Measurements from ENCODE around the gene TLR9.

TLR9 gene

GRCh38 chr3:52198643-52199608 is 26.5 kb downstream of the TLR9 start:
- Histone ChIP-seq H3K27ac (ENCODE audit: low read depth, low read length) (no peak overlapping the region), H3K9ac (ENCODE audit: low read length) (peak overlapping the region; percentile 42), H3K4me1 (ENCODE audit: control insufficient read depth, insufficient read depth, low read length) (peaks cover 12% of the 10 kb centered on the region), H3K36me3 (ENCODE audit: control insufficient read depth, insufficient read depth, low read length) (peaks cover 16% of the 10 kb centered on the region), H3K4me3 (ENCODE audit: low read length) (peak overlapping the region; percentile 80), H3K27me3 (ENCODE audit: control insufficient read depth, insufficient read depth, low read length) (no peaks in the 10 kb centered on the region)

DNA sequence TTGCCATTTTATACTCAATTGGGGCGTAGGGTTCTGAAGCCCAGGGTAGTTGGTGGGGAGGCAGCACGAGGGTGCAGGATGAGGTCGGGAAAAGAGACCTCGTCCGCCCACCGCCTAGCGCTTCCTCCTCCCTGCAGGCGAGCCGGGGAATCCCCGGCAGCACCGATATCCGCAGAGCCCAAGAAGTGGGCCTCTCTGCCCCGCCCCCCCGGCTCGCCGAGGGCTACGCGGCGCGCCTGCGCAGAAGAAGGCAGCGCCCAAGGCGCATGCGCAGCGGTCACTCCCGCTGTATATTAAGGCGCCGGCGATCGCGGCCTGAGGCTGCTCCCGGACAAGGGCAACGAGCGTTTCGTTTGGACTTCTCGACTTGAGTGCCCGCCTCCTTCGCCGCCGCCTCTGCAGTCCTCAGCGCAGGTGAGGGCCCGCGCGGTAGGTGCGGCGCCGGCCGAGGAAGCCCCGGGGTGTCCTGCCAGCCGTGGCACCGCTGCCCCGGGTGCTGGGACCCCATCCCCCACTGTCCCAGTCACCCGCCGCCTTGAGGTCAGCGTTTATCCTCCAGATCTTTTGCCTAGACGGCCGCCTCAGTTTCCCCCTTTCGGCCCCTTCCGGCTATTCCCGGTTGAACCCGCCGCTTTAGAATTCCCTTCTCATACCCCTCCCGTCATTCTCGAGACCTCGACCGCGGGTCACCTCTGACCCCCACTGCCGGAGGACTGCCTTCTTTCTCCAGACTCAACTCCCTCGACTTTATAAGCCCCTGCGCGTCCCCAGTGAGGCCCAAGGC is 27.4 kb downstream of the TLR9 start, which contains the start of gene ALAS1:
Gene ALAS1, plus strand, starts transcription at position 319 of the 784 bp plus-strand sequence. CDS start 1,082 bp downstream, outside the sequence.
- peaks cover 12% of the 10 kb centered on the region for H3K4me1 ChIP-seq (ENCODE audit: control insufficient read depth, insufficient read depth, low read length)
- peak within 1 kb of the TSS; percentile 69 for H3K27ac ChIP-seq (ENCODE audit: low read depth, low read length)
- H3K27me3 ChIP-seq (ENCODE audit: control insufficient read depth, insufficient read depth, low read length), result no peaks in the 10 kb centered on the region
- peaks cover 8% of the 10 kb centered on the region for H3K36me3 ChIP-seq (ENCODE audit: control insufficient read depth, insufficient read depth, low read length)
- H3K9ac ChIP-seq (ENCODE audit: low read length), result peak within 1 kb of the TSS; percentile 42
- H3K4me3 ChIP-seq (ENCODE audit: low read length), result peak within 1 kb of the TSS; percentile 80

- H3K27me3 ChIP-seq (ENCODE audit: control insufficient read depth, insufficient read depth, low read length), result no peaks in the 10 kb centered on the region
- peak overlapping the region; percentile 72 for H3K4me3 ChIP-seq (ENCODE audit: low read length)
- H3K9ac ChIP-seq (ENCODE audit: low read length), result peak overlapping the region; percentile 8
- peaks cover 12% of the 10 kb centered on the region for H3K4me1 ChIP-seq (ENCODE audit: control insufficient read depth, insufficient read depth, low read length)
- H3K36me3 ChIP-seq (ENCODE audit: control insufficient read depth, insufficient read depth, low read length), result peaks cover 2% of the 10 kb centered on the region
- peak overlapping the region; percentile 69 for H3K27ac ChIP-seq (ENCODE audit: low read depth, low read length)
Measured at GRCh38 chr3:52197499-52197841, 28.0 kb downstream of the TLR9 start.

GRCh38 chr3:52196977-52197376 is 28.5 kb downstream of the TLR9 start:
- Histone ChIP-seq H3K4me1 (ENCODE audit: control insufficient read depth, insufficient read depth, low read length) (peaks cover 12% of the 10 kb centered on the region), H3K27me3 (ENCODE audit: control insufficient read depth, insufficient read depth, low read length) (no peaks in the 10 kb centered on the region), H3K4me3 (ENCODE audit: low read length) (peak overlapping the region; percentile 72), H3K36me3 (ENCODE audit: control insufficient read depth, insufficient read depth, low read length) (no peaks in the 10 kb centered on the region), H3K9ac (ENCODE audit: low read length) (no peak overlapping the region), H3K27ac (ENCODE audit: low read depth, low read length) (no peak overlapping the region)

DNA sequence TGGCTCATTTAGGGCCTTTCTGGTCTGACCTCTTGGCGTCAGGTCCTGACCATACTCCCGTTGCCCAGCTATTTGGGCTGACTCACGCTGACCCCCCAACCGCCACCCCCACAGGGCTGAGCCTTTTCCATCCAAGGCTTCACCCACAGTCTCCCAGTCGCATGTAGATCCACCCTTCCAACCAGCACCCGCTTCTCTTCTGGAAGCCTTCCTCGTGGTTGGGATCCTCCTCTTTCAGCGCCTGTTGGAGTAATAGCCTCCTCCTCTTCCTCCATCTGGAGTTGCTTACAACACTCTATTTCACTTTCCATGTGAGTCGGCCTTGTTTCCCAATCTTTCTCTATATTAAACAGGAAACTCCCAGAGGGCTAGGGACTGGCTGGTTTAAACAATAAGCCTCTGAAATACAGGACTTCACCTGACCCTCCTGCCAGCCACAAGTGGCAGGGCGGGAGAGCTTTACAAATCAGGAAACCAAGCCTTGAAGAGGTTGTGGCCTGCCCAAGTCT is 29.6 kb downstream of the TLR9 start:
- no peaks in the 10 kb centered on the region for H3K27me3 ChIP-seq (ENCODE audit: control insufficient read depth, insufficient read depth, low read length)
- H3K9ac ChIP-seq (ENCODE audit: low read length), result no peak overlapping the region
- no peak overlapping the region for H3K27ac ChIP-seq (ENCODE audit: low read depth, low read length)
- H3K4me1 ChIP-seq (ENCODE audit: control insufficient read depth, insufficient read depth, low read length), result peaks cover 12% of the 10 kb centered on the region
- H3K36me3 ChIP-seq (ENCODE audit: control insufficient read depth, insufficient read depth, low read length), result no peaks in the 10 kb centered on the region
- no peak overlapping the region for H3K4me3 ChIP-seq (ENCODE audit: low read length)

DNA sequence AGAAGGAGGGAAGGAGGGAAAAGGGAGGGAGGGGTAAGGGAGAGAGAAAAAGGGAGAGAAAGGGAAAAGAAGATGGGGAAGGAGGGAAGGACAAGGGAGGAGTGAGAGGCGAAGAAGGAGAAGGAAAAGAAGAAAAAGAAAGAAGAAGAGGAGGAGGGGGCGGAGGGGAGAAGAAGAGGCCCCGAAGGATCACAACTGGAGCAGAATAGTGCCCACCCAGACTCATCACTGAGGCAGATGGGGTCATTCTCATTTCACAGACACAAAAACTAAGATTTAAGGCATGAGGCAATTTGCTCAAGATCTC is 30.2 kb downstream of the TLR9 start:
- Histone ChIP-seq H3K4me1 (ENCODE audit: control insufficient read depth, insufficient read depth, low read length) (peaks cover 12% of the 10 kb centered on the region), H3K27ac (ENCODE audit: low read depth, low read length) (no peak overlapping the region), H3K36me3 (ENCODE audit: control insufficient read depth, insufficient read depth, low read length) (no peaks in the 10 kb centered on the region), H3K27me3 (ENCODE audit: control insufficient read depth, insufficient read depth, low read length) (no peaks in the 10 kb centered on the region), H3K9ac (ENCODE audit: low read length) (no peak overlapping the region), H3K4me3 (ENCODE audit: low read length) (no peak overlapping the region)

DNA sequence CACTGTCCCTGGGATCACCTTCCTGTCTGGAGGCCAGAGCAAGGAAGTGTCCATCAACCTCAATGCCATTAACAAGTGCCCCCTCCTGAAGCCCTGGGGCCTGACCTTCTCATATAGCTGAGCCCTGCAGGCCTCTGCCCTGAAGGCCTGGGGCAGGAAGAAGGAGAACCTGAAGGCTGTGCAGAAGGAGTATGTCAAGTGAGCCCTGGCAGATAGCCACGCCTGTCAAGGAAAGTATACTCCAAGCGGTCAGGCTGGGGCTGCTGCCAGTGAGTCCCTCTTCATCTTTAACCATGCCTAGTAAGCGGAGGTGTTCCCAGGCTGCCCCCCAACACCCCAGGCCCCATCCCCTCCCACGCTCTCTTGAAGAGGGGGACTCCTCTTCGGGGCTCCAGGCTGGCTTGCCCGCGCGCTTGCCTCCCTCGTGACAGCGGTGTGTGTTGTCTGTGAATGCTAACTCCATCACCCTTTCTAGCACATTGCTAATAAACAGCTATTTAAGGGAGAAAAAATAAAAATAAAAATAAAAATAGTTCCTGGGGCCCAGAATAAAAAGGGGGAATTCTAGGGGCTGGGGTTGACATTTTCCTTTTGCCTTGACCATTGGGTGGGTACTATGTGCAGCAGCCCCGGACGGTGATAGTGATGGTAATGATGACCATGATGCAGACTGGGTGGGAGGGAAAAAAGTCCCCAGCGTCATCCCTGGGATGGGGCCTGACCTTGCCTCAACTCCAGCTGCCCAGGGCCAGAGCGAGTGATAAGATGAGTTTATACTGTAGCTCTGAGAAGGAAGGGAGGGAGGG is 30.8 kb downstream of the TLR9 start:
- no peaks in the 10 kb centered on the region for H3K36me3 ChIP-seq (ENCODE audit: control insufficient read depth, insufficient read depth, low read length)
- H3K27me3 ChIP-seq (ENCODE audit: control insufficient read depth, insufficient read depth, low read length), result no peaks in the 10 kb centered on the region
- peaks cover 12% of the 10 kb centered on the region for H3K4me1 ChIP-seq (ENCODE audit: control insufficient read depth, insufficient read depth, low read length)
- H3K9ac ChIP-seq (ENCODE audit: low read length), result no peak overlapping the region
- no peak overlapping the region for H3K27ac ChIP-seq (ENCODE audit: low read depth, low read length)
- H3K4me3 ChIP-seq (ENCODE audit: low read length), result no peak overlapping the region

GRCh38 chr3:52193065-52193464 is 32.4 kb downstream of the TLR9 start:
- Histone ChIP-seq H3K36me3 (ENCODE audit: control insufficient read depth, insufficient read depth, low read length) (no peaks in the 10 kb centered on the region), H3K27me3 (ENCODE audit: control insufficient read depth, insufficient read depth, low read length) (no peaks in the 10 kb centered on the region), H3K4me3 (ENCODE audit: low read length) (no peak overlapping the region), H3K4me1 (ENCODE audit: control insufficient read depth, insufficient read depth, low read length) (peaks cover 6% of the 10 kb centered on the region), H3K27ac (ENCODE audit: low read depth, low read length) (no peak overlapping the region), H3K9ac (ENCODE audit: low read length) (no peak overlapping the region)

- no peak overlapping the region for H3K4me3 ChIP-seq (ENCODE audit: low read length)
- H3K36me3 ChIP-seq (ENCODE audit: control insufficient read depth, insufficient read depth, low read length), result no peaks in the 10 kb centered on the region
- H3K4me1 ChIP-seq (ENCODE audit: control insufficient read depth, insufficient read depth, low read length), result no peaks in the 10 kb centered on the region
- no peaks in the 10 kb centered on the region for H3K27me3 ChIP-seq (ENCODE audit: control insufficient read depth, insufficient read depth, low read length)
- no peak overlapping the region for H3K9ac ChIP-seq (ENCODE audit: low read length)
- no peak overlapping the region for H3K27ac ChIP-seq (ENCODE audit: low read depth, low read length)
Measured at GRCh38 chr3:52191663-52192062, 33.8 kb downstream of the TLR9 start.

DNA sequence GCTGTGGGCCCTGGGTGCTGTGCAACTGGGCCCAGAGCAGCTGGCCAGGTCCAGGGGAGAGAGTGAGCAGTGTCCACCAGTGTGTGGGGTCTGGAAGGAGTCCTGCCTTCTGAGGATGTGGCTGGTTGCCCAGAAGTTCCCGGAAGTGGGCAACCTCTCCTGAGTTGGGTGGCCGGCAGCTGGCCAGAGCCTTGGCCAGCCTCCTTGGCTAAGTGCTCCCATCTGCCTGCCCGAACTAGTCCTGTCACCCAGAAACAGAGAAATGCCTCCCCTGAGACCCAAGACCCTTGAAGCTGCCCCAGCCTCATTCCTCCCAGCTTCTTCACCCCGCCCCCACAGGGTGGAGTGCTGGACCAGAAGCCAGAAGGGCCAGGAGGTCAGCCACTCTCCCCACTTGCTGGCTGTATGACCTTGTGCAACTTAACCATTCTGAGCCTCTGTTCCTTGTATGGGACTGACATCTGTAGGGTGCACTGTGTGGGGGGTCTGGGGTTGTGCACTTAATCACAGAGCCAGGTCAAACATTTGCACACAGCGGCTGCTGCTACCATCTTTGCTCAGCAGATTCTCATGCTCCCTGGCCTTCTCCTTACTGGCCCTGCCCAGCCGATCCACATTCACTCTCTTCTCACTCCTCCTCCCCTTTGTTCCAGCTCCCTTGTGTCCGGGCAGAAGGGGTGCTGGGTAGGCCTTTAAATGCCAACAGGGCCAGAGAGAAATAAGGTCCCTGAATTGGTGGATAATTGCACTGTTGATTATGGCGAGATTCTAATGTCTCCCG is 35.0 kb downstream of the TLR9 start:
- H3K27me3 ChIP-seq (ENCODE audit: control insufficient read depth, insufficient read depth, low read length), result no peaks in the 10 kb centered on the region
- no peak overlapping the region for H3K4me3 ChIP-seq (ENCODE audit: low read length)
- H3K9ac ChIP-seq (ENCODE audit: low read length), result no peak overlapping the region
- no peak overlapping the region for H3K27ac ChIP-seq (ENCODE audit: low read depth, low read length)
- H3K36me3 ChIP-seq (ENCODE audit: control insufficient read depth, insufficient read depth, low read length), result no peaks in the 10 kb centered on the region
- no peaks in the 10 kb centered on the region for H3K4me1 ChIP-seq (ENCODE audit: control insufficient read depth, insufficient read depth, low read length)

DNA sequence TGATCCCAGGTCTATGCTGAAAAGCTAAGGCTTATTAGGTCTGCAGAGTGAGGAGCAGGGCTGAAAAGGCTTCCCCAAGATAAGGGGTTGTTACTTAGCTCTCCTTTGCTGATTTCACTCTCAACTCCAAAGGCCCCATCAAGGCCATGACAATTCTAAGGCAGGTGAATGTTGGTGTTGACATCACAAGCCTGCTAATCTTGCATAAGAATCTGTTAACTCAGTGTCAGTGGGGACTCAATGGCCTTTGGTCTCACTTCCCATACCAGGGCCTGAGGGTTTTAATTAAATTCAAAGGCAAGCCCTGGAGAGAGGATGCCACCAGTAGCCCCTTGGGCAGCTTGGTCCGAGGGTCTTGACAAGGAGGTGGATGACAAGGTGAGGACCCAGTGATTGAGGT is 36.9 kb downstream of the TLR9 start:
- H3K4me1 ChIP-seq (ENCODE audit: control insufficient read depth, insufficient read depth, low read length), result no peaks in the 10 kb centered on the region
- H3K9ac ChIP-seq (ENCODE audit: low read length), result no peak overlapping the region
- H3K4me3 ChIP-seq (ENCODE audit: low read length), result no peak overlapping the region
- H3K36me3 ChIP-seq (ENCODE audit: control insufficient read depth, insufficient read depth, low read length), result no peaks in the 10 kb centered on the region
- no peak overlapping the region for H3K27ac ChIP-seq (ENCODE audit: low read depth, low read length)
- no peaks in the 10 kb centered on the region for H3K27me3 ChIP-seq (ENCODE audit: control insufficient read depth, insufficient read depth, low read length)

Data from rectal smooth muscle tissue (tissue), 1 donor.